ENCODE data around the gene ZNF124. TPM values are rescaled to one million over a fixed set of nuclear protein-coding genes. Genes with fewer than 3 reads are reported as not detected.

The ZNF124 gene
- total and polyA plus RNA-seq, 7 experiments from 2014 or later, result 8.3 to 26.7 (median 17.5) TPM

DNA sequence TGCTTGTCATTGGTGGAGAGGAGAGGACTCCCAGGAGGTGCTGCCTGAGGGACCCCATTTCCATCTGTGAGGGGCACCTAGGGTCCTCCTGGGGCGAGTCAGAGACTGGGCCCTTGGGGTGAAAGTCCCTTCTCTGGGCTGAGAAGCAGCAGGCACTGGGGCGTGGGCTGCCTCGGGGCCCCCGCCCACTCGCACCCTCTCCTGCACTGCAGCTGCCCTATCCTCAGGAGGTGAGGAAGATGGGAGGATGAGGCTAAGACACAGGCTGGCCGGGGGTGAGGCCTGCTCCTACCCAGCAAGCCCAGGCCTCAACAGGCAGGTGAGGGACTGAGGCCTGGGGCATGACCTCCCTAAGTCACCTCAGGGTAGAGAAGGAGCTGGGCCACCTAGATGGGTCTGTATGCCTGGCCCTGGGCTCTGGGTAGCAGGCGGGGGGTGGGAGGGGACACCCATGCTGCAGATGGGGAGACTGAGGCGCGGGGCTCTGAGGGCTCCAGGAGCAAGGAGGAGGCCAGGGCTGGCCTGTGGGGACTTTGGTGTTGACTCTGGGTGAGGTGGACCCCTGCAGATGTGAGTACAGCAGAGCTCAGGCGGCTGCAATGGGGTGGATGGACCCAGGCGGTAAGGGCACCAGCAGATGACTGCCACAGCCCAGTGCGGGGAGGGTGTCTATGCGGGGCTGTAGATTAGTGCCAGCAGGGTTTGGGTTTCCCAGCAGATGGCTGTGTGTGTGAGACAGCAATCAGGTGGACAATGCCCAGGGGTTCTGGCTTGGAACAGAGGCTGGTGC lies 57.3 kb downstream of the ZNF124 start:
- Histone ChIP-seq H3K9me3 (ENCODE audit: control insufficient read depth in 2 of 3, low read length in 3 of 3) (no peaks in the 10 kb centered on the region), H3K27ac (ENCODE audit: low read depth, low read length) (no peak overlapping the region), H3K4me1 (ENCODE audit: control insufficient read depth in 2 of 2, insufficient read depth in 2 of 2, low read length in 2 of 2) (peaks cover 0 to 6% of the 10 kb centered on the region in 2 donors), H3K27me3 (ENCODE audit: control insufficient read depth in 2 of 2, insufficient read depth in 2 of 2, low read length in 2 of 2) (peaks cover 0 to 4% of the 10 kb centered on the region in 2 donors), H3K36me3 (ENCODE audit: control insufficient read depth in 2 of 3, insufficient read depth in 3 of 3, low read length in 3 of 3) (no peaks in the 10 kb centered on the region), H3K4me3 (ENCODE audit: low read length) (no peak overlapping the region)
- CTCF ChIA-PET, result no interaction called here
- intact Hi-C loops (cut with micrococcal nuclease), result no loop called here
- peak; percentile 8 for ATAC-seq
- no peak for DNase-seq
- Mint-ChIP-seq H3K27me3 (peaks cover 11 to 35% (median 21%) of the 10 kb centered on the region in 5 donors), H3K36me3 (peaks cover 0 to 5% (median 0%) of the 10 kb centered on the region in 5 donors), H3K9me3 (peaks cover 0 to 2% (median 0%) of the 10 kb centered on the region in 11 donors), H3K4me1 (peaks cover 6 to 13% (median 8%) of the 10 kb centered on the region in 7 donors), H3K27ac (peak overlapping the region in 1 of 9 donors; percentile 53), H3K4me3 (no peak overlapping the region)
- POLR2A ChIA-PET, result interaction anchor here (1.0 kb wide), 1 partner anchor 10 kb away, joined by 4 read pairs; no protein-coding TSS in a partner anchor

- DNase-seq (no peak), ATAC-seq (no peak)
- Histone ChIP-seq H3K9me3 (ENCODE audit: control insufficient read depth in 2 of 3, low read length in 3 of 3) (no peaks in the 10 kb centered on the region), H3K4me3 (ENCODE audit: low read length) (no peak overlapping the region), H3K27me3 (ENCODE audit: control insufficient read depth in 2 of 2, insufficient read depth in 2 of 2, low read length in 2 of 2) (peaks cover 0 to 4% of the 10 kb centered on the region in 2 donors), H3K36me3 (ENCODE audit: control insufficient read depth in 2 of 3, insufficient read depth in 3 of 3, low read length in 3 of 3) (no peaks in the 10 kb centered on the region), H3K27ac (ENCODE audit: low read depth, low read length) (no peak overlapping the region), H3K4me1 (ENCODE audit: control insufficient read depth in 2 of 2, insufficient read depth in 2 of 2, low read length in 2 of 2) (peaks cover 0 to 6% of the 10 kb centered on the region in 2 donors)
- POLR2A ChIA-PET, result interaction anchor here (1.0 kb wide), 1 partner anchor 9 kb away, joined by 4 read pairs; no protein-coding TSS in a partner anchor
- CTCF ChIA-PET, result no interaction called here
- Mint-ChIP-seq H3K36me3 (peaks cover 0 to 5% (median 0%) of the 10 kb centered on the region in 5 donors), H3K27ac (no peak overlapping the region), H3K4me1 (peaks cover 6 to 14% (median 8%) of the 10 kb centered on the region in 7 donors), H3K27me3 (peaks cover 19 to 41% (median 26%) of the 10 kb centered on the region in 5 donors), H3K4me3 (peak overlapping the region in 3 of 10 donors; percentile 49 to 79 (median 61)), H3K9me3 (peaks cover 0 to 2% (median 0%) of the 10 kb centered on the region in 11 donors)
- intact Hi-C loops (cut with micrococcal nuclease), result no loop called here
Observed at GRCh38 chr1:247113733-247114271, 58.0 kb downstream of the ZNF124 start.

DNA sequence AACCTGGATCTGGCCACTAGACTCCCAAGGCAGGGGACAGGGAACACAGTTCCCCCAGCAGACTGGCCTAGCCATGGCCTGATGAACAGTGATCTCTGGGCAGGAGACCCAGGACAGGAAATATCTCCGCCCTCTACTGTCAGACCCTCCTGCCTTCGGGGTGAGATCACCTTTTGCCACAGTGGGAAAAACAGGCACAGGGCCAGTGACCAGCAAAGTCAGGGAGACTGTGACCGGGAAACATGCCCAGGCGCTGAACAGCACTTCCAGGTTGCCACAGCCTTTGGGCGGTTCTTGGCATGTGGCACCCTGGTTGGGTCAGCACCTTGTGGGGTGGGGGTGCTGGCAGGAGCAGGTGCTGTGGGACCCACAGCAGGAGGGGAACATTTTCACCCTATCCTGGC lies 58.7 kb downstream of the ZNF124 start:
- intact Hi-C loops (cut with micrococcal nuclease), result no loop called here
- no peak for DNase-seq
- Histone ChIP-seq H3K9me3 (ENCODE audit: control insufficient read depth in 2 of 3, low read length in 3 of 3) (no peaks in the 10 kb centered on the region), H3K27me3 (ENCODE audit: control insufficient read depth in 2 of 2, insufficient read depth in 2 of 2, low read length in 2 of 2) (peaks cover 0 to 4% of the 10 kb centered on the region in 2 donors), H3K36me3 (ENCODE audit: control insufficient read depth in 2 of 3, insufficient read depth in 3 of 3, low read length in 3 of 3) (no peaks in the 10 kb centered on the region), H3K4me1 (ENCODE audit: control insufficient read depth in 2 of 2, insufficient read depth in 2 of 2, low read length in 2 of 2) (peaks cover 0 to 6% of the 10 kb centered on the region in 2 donors), H3K27ac (ENCODE audit: low read depth, low read length) (no peak overlapping the region), H3K4me3 (ENCODE audit: low read length) (no peak overlapping the region)
- H3K4me1 Mint-ChIP-seq, result peaks cover 6 to 14% (median 9%) of the 10 kb centered on the region in 7 donors
- POLR2A ChIA-PET, result no interaction called here
- H3K4me3 Mint-ChIP-seq, result peak overlapping the region in 8 of 10 donors; percentile 23 to 79 (median 55)
- peak overlapping the region in 2 of 9 donors; percentile 13 to 21 for H3K27ac Mint-ChIP-seq
- peaks cover 0 to 4% (median 0%) of the 10 kb centered on the region in 11 donors for H3K9me3 Mint-ChIP-seq
- no peak for ATAC-seq
- H3K36me3 Mint-ChIP-seq, result peaks cover 0 to 5% (median 4%) of the 10 kb centered on the region in 5 donors
- peaks cover 25 to 48% (median 33%) of the 10 kb centered on the region in 5 donors for H3K27me3 Mint-ChIP-seq
- CTCF ChIA-PET, result no interaction called here

DNA sequence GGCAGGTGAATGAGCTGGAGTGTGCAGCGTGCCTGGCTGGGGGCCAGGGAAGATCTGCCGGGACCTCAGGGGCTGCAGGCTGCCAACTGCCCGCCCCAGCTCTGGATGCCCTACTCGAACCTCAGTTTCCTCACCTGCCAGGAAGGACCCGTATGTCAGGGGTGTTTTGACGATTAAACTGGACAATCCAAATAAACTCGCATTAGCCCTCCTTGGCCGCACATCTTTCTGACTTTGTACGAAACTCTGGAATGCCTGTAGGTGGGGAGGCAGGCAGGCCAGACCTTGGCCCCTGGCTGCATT lies 59.4 kb downstream of the ZNF124 start:
- Mint-ChIP-seq H3K27ac (no peak overlapping the region), H3K4me3 (peak overlapping the region; percentile 49 to 79 (median 62))
- intact Hi-C loops (cut with micrococcal nuclease), result no loop called here

DNA sequence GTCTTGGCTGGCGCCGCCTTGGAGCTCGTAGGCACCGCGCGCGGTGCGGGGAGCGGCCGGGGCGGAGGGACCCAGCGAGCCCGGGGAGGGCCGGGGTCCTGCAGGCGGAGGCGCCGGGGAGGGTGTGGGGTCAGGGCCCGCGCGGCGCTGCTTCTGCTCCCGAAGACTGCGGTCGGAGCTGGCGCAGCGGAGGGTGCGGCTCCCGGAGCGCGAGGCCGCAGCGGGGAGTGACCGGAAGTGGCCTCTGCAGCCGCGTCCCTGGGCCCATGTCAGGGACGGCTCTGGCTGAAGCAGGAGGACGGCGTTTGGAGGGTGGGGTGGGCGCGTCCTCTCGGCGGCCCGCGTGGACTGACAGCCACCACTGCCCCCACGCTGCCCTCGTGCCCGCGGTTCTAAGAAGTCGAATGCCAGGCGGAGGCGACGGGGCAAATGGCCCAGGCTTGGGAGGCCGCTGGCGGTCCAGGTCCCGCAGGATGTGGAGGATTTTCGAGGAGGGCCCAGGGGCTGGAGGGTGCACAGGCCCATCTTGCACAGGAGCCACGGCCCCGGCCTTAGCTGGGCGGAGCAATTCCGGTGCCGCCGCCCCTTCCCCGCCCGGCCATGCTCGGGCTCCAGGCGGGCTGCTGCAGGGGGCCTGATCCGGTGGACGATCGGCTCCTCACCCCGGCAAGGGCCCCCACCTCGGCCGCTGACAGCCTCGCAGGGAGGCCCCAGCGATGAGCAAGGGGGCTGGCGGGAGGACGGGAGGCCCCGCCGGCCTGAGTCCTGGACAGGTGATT lies 59.9 kb downstream of the ZNF124 start:
- Histone ChIP-seq H3K4me1 (ENCODE audit: control insufficient read depth in 2 of 2, insufficient read depth in 2 of 2, low read length in 2 of 2) (peaks cover 0 to 6% of the 10 kb centered on the region in 2 donors), H3K27me3 (ENCODE audit: control insufficient read depth in 2 of 2, insufficient read depth in 2 of 2, low read length in 2 of 2) (peaks cover 0 to 4% of the 10 kb centered on the region in 2 donors), H3K9me3 (ENCODE audit: control insufficient read depth in 2 of 3, low read length in 3 of 3) (no peaks in the 10 kb centered on the region), H3K4me3 (ENCODE audit: low read length) (peak overlapping the region; percentile 35), H3K27ac (ENCODE audit: low read depth, low read length) (no peak overlapping the region), H3K36me3 (ENCODE audit: control insufficient read depth in 2 of 3, insufficient read depth in 3 of 3, low read length in 3 of 3) (no peaks in the 10 kb centered on the region)
- H3K9me3 Mint-ChIP-seq, result peaks cover 0 to 6% (median 0%) of the 10 kb centered on the region in 11 donors
- H3K27me3 Mint-ChIP-seq, result peaks cover 30 to 57% (median 45%) of the 10 kb centered on the region in 5 donors
- H3K36me3 Mint-ChIP-seq, result peaks cover 0 to 5% (median 4%) of the 10 kb centered on the region in 5 donors
- ChIA-PET POLR2A (no interaction called here), CTCF (no interaction called here)
- peak; percentile 56 for ATAC-seq
- peak overlapping the region in 8 of 10 donors; percentile 19 to 79 (median 35) for H3K4me3 Mint-ChIP-seq
- H3K4me1 Mint-ChIP-seq, result peaks cover 6 to 14% (median 9%) of the 10 kb centered on the region in 7 donors
- no peak overlapping the region for H3K27ac Mint-ChIP-seq
- DNase-seq, result no peak
- intact Hi-C loops (cut with micrococcal nuclease), result no loop called here

More for the DNA sequence above, 59.4 kb downstream of the ZNF124 start:
- Mint-ChIP-seq H3K4me1 (peaks cover 6 to 14% (median 9%) of the 10 kb centered on the region in 7 donors), H3K27me3 (peaks cover 28 to 55% (median 40%) of the 10 kb centered on the region in 5 donors), H3K36me3 (peaks cover 0 to 5% (median 4%) of the 10 kb centered on the region in 5 donors), H3K9me3 (peaks cover 0 to 6% (median 0%) of the 10 kb centered on the region in 11 donors)
- CTCF ChIA-PET, result no interaction called here
- Histone ChIP-seq H3K27ac (ENCODE audit: low read depth, low read length) (no peak overlapping the region), H3K4me1 (ENCODE audit: control insufficient read depth in 2 of 2, insufficient read depth in 2 of 2, low read length in 2 of 2) (peaks cover 0 to 6% of the 10 kb centered on the region in 2 donors), H3K9me3 (ENCODE audit: control insufficient read depth in 2 of 3, low read length in 3 of 3) (no peaks in the 10 kb centered on the region), H3K36me3 (ENCODE audit: control insufficient read depth in 2 of 3, insufficient read depth in 3 of 3, low read length in 3 of 3) (no peaks in the 10 kb centered on the region), H3K4me3 (ENCODE audit: low read length) (no peak overlapping the region), H3K27me3 (ENCODE audit: control insufficient read depth in 2 of 2, insufficient read depth in 2 of 2, low read length in 2 of 2) (peaks cover 0 to 4% of the 10 kb centered on the region in 2 donors)
- POLR2A ChIA-PET, result no interaction called here
- no peak for ATAC-seq
- no peak for DNase-seq

DNA sequence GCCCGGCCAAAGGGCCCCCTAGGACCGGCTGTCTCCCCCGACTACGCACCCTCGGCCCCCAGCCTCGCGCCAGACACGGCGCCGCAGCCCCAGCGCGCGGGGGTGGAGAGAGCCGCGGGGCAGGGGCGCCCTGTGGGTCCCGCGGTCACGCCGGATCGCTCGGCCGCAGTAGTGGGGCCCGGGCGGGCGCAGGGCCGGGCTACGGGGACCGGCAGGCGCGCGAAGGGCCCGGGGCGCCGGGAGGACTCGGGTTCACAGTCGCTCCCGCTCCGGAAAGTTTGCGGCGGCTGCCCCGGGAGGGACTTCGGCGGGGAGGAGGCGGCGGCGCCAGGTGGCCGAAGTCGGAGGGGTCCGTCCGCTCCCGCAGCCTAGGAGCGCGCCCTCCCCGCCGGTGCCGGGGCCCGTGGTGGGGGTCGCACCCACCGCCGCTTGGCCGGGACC lies 60.5 kb downstream of the ZNF124 start:
- Histone ChIP-seq H3K27ac (ENCODE audit: low read depth, low read length) (no peak overlapping the region), H3K4me1 (ENCODE audit: control insufficient read depth in 2 of 2, insufficient read depth in 2 of 2, low read length in 2 of 2) (peaks cover 0 to 6% of the 10 kb centered on the region in 2 donors), H3K4me3 (ENCODE audit: low read length) (peak overlapping the region; percentile 33), H3K27me3 (ENCODE audit: control insufficient read depth in 2 of 2, insufficient read depth in 2 of 2, low read length in 2 of 2) (peaks cover 0 to 4% of the 10 kb centered on the region in 2 donors), H3K9me3 (ENCODE audit: control insufficient read depth in 2 of 3, low read length in 3 of 3) (no peaks in the 10 kb centered on the region), H3K36me3 (ENCODE audit: control insufficient read depth in 2 of 3, insufficient read depth in 3 of 3, low read length in 3 of 3) (no peaks in the 10 kb centered on the region)
- ChIA-PET CTCF (no interaction called here), POLR2A (no interaction called here)
- Mint-ChIP-seq H3K27ac (peak overlapping the region in 1 of 9 donors; percentile 7), H3K9me3 (peaks cover 0 to 7% (median 0%) of the 10 kb centered on the region in 11 donors), H3K4me3 (peak overlapping the region in 9 of 10 donors; percentile 71 to 84 (median 79)), H3K4me1 (peaks cover 6 to 14% (median 9%) of the 10 kb centered on the region in 7 donors), H3K36me3 (peaks cover 0 to 5% (median 4%) of the 10 kb centered on the region in 5 donors), H3K27me3 (peaks cover 30 to 58% (median 46%) of the 10 kb centered on the region in 5 donors)
- intact Hi-C loops (cut with micrococcal nuclease), result no loop called here
- DNase-seq (peak in 1 of 9 donors; percentile 16), ATAC-seq (peak; percentile 32)

Measured in naive thymus-derived CD4-positive, alpha-beta T cell (primary cell).